ENCODE measurements around the gene CHGA. TPM values are rescaled to one million over a fixed set of nuclear protein-coding genes. Genes with fewer than 3 reads are reported as not detected.

The CHGA gene, protein sequence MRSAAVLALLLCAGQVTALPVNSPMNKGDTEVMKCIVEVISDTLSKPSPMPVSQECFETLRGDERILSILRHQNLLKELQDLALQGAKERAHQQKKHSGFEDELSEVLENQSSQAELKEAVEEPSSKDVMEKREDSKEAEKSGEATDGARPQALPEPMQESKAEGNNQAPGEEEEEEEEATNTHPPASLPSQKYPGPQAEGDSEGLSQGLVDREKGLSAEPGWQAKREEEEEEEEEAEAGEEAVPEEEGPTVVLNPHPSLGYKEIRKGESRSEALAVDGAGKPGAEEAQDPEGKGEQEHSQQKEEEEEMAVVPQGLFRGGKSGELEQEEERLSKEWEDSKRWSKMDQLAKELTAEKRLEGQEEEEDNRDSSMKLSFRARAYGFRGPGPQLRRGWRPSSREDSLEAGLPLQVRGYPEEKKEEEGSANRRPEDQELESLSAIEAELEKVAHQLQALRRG
- total RNA-seq (2016; rRNA removed; fragmentation: Illumina TruSeq; extraction: Trizol) (not detected in 2 replicates), polyA plus RNA-seq (2011; rRNA removed) (not detected in 2 replicates), polyA minus RNA-seq (2011; rRNA and poly(A)+ RNA removed; ENCODE audit: low replicate concordance) (0.44 TPM in 1 of 2 replicates, not detected in the other), Bru-seq, nascent RNA (not detected), BruChase-seq, experiment 1, labeled RNA remaining after a 6-hour chase (not detected), BruChase-seq, experiment 2, labeled RNA remaining after a 2-hour chase (not detected)
- not detected in 2 replicates for total RNA-seq (2016; cell fraction: cytosol; rRNA removed; fragmentation: Illumina TruSeq; extraction: Trizol; ENCODE audit: low read depth)
- total RNA-seq (2016; cell fraction: insoluble cytoplasmic fraction; rRNA removed; fragmentation: Illumina TruSeq; extraction: Trizol) = not detected in 2 replicates
- not detected in 2 replicates for total RNA-seq (2016; cell fraction: membrane; rRNA removed; fragmentation: Illumina TruSeq; extraction: Trizol)
- total RNA-seq (2016; cell fraction: nucleus; rRNA removed; fragmentation: Illumina TruSeq; extraction: Trizol) = not detected in 2 replicates
- not detected in 2 replicates for polyA plus RNA-seq (2011; cell fraction: cytosol; rRNA removed)
- polyA plus RNA-seq (2011; cell fraction: nucleus; rRNA removed) = not detected in 2 replicates
- not detected in 2 replicates for polyA plus RNA-seq (2012)
- not detected in 2 replicates for polyA plus RNA-seq (2016; cell fraction: cytosol; fragmentation: Illumina TruSeq; extraction: Trizol; ENCODE audit: low read depth)
- polyA plus RNA-seq (2016; cell fraction: insoluble cytoplasmic fraction; fragmentation: Illumina TruSeq; extraction: Trizol; ENCODE audit: low read depth) = not detected in 2 replicates
- not detected in 2 replicates for polyA plus RNA-seq (2016; cell fraction: membrane; fragmentation: Illumina TruSeq; extraction: Trizol; ENCODE audit: low read depth)
- not detected in 2 replicates for polyA plus RNA-seq (2016; cell fraction: nucleus; fragmentation: Illumina TruSeq; extraction: Trizol; ENCODE audit: insufficient read depth, low read depth)
- not detected in 2 replicates for polyA minus RNA-seq (2011; cell fraction: cytosol; rRNA and poly(A)+ RNA removed)
- not detected in 2 replicates for polyA minus RNA-seq (2011; cell fraction: nucleus; rRNA and poly(A)+ RNA removed)
- long read RNA-seq, experiment 1 = 0 reads
- long read RNA-seq, experiment 2 = 0 reads

DNA sequence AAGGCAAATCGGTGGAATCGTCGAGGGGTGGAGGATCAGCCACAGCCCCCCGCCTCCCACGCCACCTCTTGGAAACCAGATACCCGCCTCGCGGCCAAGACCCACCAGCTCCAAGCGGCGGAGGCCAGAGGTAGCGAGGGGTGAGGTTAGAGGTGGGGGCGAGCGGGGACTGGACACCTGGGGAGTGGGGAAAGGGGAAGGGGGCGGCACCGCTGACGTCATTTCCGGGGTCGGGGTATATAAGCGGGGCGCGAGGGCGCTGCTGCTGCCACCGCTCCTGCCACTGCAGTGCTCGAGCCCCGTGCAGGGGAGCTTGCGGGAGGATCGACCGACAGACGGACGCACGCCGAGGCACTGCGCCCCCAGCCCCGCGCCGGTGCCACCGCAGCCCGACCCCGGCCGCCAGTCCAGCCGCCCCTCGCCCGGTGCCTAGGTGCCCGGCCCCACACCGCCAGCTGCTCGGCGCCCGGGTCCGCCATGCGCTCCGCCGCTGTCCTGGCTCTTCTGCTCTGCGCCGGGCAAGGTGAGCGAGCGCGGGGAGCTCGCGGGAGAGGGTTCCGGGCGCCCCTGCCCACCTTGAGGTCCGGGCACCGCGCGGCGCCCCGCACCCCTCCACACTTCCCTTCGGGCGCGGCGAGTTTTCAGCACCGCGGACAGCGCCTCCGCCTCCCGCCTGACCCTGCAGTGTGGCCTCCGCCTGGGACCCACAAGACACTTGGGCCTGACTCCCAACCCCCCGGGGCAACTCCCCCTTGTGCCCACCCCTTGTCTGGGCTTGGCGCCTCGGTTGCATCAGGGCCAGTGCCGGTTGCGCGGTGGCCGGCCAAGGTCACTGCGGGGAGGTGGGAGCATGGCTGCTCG is at the start of gene CHGA:
Gene CHGA, plus strand, starts transcription at position 268 of the 861 bp plus-strand sequence. Its CDS starts 210 bp downstream, at position 478.
- Histone ChIP-seq H2AFZ (ENCODE audit: low read length) (no peak within 1 kb of the TSS), H3K79me2 (ENCODE audit: insufficient read depth, low read length) (no peaks in the 10 kb centered on the region), H4K20me1 (ENCODE audit: insufficient read depth, low read length) (0 out of 2 replicates have a peak, but pooled peaks cover 4% of the 10 kb centered on the region), H3K27ac (ENCODE audit: extremely low read length, insufficient read depth, low read length) (no peak within 1 kb of the TSS), H3K9ac (ENCODE audit: insufficient read depth, low read depth, low read length) (no peak within 1 kb of the TSS), H3K4me2 (ENCODE audit: low read depth, low read length) (no peak within 1 kb of the TSS), H3K4me3 (replicated peaks in 1 of 3; ENCODE audit: insufficient read depth in 1 of 3, low read depth in 2 of 3, low read length in 3 of 3) (no peak within 1 kb of the TSS; a peak in 1 of 6 replicates), H3K27me3 (ENCODE audit: control insufficient read depth in 1 of 2, insufficient read depth in 2 of 2, low read length in 2 of 2) (peaks cover 0 to 3% of the 10 kb centered on the region in 2 experiments; a peak in 1 of 5 replicates), H3K9me3 (ENCODE audit: low read length) (no peaks in the 10 kb centered on the region), H3K4me1 (ENCODE audit: insufficient read depth, low read length) (no peaks in the 10 kb centered on the region), H3K36me3 (replicated peaks in 1 of 2; ENCODE audit: control insufficient read depth in 1 of 2, insufficient read depth in 2 of 2, low read length in 2 of 2) (no peaks in the 10 kb centered on the region)
- intact Hi-C loops (cut with micrococcal nuclease; ENCODE audit: unreplicated experiment) (no loop called here), in situ Hi-C loops (cut with HindIII; ENCODE audit: extremely low pct_ligation_motif_present, low pct_unique_long_range_greater_than_20kb) (no loop called here)
- ChIA-PET POLR2A (no interaction called here), CTCF (ENCODE audit: low intra/inter-chr PET ratio, low total read pairs) (no interaction called here)
- FAIRE-seq (no peak), DNase-seq (ENCODE audit: low spot score) (peak; percentile 36), ATAC-seq (peak; percentile 92)
- 22% methylated on average over 32 of the region's 86 CpGs for WGBS (ENCODE audit: low lambda C conversion rate)
- no TSS peak for BruUV-seq (replicated peaks)
- TF ChIP-seq SRY (CRISPR knock-in tag; IDR thresholded peaks at IDR 0.05) (peak; percentile 97), ZMYM4 (CRISPR knock-in tag; IDR thresholded peaks at IDR 0.05) (peak; percentile 62), MED1 (CRISPR knock-in tag; IDR thresholded peaks at IDR 0.05) (peak; percentile 59), JARID2 (CRISPR knock-in tag; IDR thresholded peaks at IDR 0.05; ENCODE audit: insufficient replicate concordance) (peak; percentile 68), ZNF580 (CRISPR knock-in tag; IDR thresholded peaks at IDR 0.05; ENCODE audit: borderline replicate concordance, low read depth) (peak; percentile 98), KIAA2018 (CRISPR knock-in tag; IDR thresholded peaks at IDR 0.05; ENCODE audit: borderline replicate concordance) (no peak)
